Myocyte (in vitro differentiated cells): ENCODE data around the gene BAD. TPM values are rescaled to one million over a fixed set of nuclear protein-coding genes. Genes with fewer than 3 reads are reported as not detected.

Experiments used
- DNase-seq: peaks from one replicate; pipeline ENCODE4 v3.0.0-alpha.2; 2012; ENCODE audit warnings: low read depth
- total RNA-seq: library from RNA; depleted of rRNA; stranded (reverse); fragments of >200 nt; gene quantifications from 2 replicates; pipeline ENCODE4 v1.2.3, GENCODE V29; 2014

The BAD gene
- total RNA-seq, 1 donor from 2014 or later: 89.1 TPM

DNA sequence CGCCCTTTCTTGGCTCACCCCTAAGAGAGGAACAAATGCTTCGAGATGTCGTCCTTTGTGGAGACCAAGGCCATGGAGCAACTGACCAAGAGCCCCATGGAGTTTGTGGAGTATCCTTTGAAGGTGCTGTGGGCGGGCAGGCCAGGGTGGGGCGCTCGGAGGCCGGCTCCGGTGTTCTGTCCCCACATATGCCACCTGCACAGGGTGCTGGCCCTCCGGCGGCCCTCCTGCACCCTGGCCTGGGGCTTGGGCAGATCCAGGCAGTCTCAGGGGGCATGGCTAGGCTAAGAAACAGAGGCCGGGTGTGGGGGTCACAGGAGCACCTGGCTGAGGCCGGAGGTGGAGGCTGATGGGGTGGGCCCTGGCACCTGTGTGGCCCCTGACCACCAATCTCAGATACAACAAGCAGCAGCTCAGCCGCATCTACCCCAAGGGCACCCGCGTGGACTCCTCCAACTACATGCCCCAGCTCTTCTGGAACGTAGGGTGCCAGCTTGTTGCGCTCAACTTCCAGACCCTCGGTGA is 22.8 kb downstream of the BAD start:
- DNase-seq: no peak

DNA sequence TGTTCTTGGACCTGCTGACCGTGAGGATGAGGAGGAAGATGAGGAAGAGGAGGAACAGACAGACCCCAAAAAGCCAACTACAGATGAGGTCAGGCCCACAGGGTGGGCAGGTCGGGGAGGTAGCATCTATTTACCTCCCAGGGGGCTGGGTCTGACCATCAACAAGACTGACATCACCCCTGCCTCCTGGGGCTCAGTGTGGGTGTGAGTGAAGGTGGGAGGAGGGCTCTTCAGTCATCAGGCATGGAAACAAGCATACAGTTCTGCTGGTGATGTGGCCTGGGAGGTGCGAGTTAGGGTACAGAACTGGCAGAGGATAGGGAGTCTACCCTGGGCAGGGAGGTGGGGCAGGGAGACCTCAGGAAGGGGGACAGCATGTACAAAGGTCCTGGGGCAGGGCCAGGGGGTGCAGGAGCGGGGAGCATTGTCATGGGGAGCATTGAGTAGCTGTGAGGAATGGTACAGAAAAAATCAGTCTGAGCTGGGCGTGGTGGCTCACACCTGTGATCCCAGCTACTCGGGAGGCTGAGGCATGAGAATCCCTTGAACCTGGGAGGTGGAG is 24.2 kb downstream of the BAD start:
- no peak for DNase-seq

DNA sequence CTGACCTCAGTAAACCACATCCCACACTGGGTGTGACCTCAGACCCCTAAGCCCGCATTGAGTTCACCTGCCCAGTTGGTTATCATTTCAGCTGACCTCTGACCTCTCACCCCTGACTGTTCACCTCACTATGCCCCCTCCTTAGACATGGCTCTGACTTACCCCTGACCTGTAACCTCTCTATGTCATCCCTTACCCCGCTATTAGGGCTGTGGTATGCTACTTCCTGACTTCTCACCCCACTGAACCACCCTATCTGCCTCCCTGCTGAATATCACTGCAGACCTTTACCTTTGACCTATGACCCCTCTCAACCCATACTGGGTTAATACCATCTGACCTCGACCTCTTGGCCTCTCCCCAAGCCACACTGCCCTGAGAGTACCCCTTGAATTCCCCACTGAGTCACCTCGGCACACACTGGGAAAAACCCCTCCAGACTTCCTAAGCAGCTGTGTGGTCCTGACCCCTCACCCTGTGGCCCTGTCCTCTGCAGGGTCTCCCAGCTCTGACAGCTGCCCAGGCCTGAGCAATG is 24.9 kb downstream of the BAD start:
- DNase-seq: no peak

DNA sequence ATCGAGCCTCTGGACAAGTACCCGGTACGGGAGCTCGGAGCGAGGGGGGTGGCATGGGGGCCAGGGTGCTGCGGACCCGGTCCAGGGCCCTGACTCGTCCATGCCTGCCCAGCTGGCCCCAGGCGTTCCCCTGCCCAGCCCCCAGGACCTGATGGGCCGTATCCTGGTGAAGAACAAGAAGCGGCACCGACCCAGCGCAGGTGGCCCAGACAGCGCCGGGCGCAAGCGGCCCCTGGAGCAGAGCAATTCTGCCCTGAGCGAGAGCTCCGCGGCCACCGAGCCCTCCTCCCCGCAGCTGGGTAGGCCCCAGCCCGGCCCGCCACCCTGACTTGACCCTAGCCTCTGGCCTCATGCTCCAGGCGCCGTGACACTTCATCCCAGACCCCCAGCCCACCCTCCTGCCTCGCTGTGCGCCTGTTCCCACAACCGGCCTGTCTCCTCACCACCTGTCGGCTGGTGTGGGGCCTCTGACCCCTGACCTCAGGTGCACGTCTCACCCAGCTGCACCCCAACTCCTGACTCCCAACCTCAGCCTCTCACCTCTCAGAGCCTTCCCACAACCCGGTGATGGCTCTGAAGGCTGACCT is 25.4 kb downstream of the BAD start:
- no peak for DNase-seq

DNA sequence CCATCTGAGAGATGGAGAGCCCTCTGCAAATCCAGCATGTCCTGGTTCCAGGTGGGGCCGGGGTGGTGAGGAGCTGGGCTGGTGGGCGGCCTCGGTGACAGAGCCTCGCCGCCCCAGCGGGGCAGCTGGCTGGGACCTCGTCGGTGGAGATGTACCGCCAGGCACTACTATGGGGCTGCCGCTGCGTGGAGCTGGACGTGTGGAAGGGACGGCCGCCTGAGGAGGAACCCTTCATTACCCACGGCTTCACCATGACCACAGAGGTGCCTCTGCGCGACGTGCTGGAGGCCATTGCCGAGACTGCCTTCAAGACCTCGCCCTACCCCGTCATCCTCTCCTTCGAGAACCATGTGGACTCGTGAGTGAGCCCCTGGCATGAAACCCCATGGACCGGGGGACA is 26.1 kb downstream of the BAD start:
- DNase-seq: no peak

DNA sequence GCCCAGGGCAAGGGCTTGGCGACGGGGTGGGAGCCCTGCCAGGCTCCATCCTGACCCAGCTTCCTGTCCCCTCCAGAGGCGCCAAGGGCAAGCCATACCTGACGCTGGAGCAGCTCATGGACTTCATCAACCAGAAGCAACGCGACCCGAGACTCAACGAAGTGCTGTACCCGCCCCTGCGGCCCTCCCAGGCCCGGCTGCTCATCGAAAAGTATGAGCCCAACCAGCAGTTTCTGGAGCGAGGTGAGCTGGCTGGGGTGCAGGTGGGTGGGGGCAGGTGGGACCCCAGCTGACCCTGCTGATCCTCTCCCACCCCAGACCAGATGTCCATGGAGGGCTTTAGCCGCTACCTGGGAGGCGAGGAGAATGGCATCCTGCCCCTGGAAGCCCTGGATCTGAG is 28.2 kb downstream of the BAD start:
- DNase-seq: no peak

DNA sequence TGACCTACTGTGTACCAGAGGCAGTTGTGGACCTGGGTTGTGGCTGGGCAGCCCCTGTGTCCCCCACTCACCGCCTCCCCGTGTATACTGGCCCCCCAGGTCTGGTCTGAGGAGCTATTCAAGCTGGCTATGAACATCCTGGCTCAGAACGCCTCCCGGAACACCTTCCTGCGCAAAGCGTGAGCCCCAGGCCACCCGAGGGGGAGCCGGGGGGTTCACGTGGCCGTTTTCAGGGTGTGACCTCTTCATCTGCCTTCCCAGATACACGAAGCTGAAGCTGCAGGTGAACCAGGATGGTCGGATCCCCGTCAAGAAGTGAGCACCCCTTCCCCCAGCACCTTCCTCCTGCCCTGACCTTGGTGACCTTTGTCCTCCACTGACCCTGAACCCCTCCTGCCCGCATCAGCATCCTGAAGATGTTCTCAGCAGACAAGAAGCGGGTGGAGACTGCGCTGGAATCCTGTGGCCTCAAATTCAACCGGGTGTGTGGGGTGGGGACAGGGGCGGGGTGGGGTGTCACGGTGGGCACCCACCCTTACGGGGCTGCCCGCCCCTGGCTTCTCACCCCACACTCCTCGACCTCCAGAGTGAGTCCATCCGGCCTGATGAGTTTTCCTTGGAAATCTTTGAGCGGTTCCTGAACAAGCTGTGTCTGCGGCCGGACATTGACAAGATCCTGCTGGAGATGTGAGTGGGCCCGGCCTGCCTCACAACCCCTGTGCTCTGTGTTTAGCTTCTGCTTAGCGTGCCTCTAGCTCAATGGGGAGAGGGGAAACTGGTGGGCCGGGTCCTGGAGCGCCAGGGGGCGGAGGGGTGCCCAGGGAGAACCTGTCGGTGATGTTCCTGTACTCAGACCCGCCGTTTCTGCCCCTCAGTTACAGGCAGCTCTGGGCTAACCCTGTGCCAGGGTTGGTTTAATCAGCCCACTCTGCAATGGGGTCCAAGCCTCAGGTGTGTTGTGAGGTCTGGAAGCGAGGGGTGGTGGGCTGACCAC is 29.0 kb downstream of the BAD start:
- no peak for DNase-seq

DNA sequence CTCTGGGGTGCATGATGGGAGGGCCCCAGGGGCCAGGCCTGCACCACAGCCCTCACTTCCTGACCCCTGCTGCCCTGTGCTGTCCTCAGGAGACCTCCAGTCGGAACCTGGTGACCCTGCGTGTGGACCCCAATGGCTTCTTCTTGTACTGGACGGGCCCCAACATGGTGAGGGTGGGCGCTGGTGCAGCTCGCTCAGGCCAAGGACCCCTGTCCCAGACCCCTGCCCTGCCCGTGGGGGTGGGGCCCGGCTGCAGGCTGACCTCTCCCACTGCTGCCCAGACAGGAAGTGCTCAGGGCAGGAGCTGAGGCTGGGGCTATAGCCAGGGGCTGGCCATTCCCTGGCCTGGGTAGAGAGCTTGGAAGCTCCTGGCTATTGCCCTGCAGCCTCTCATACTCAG is 30.1 kb downstream of the BAD start:
- no peak for DNase-seq

DNA sequence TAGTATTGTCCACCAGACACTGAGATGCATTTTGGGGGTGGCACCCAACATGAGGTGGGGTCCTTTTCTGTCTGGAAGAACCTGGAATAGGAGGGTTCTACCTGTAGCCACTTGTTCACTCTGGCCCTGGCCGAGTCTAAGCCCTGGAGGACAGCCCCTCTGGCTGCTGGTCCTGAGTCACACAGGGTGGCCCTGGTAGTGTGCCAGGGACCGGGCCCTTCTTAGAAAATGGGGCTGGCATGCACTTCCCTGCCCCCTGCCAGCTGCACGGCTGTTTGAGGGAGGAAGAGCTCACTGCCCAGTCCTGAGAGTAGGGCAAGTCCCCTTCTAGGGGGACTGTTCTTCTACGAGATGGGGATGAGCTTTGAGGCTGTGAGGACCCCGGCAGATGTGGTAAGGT is 31.0 kb downstream of the BAD start:
- peak; percentile 63 for DNase-seq

DNA sequence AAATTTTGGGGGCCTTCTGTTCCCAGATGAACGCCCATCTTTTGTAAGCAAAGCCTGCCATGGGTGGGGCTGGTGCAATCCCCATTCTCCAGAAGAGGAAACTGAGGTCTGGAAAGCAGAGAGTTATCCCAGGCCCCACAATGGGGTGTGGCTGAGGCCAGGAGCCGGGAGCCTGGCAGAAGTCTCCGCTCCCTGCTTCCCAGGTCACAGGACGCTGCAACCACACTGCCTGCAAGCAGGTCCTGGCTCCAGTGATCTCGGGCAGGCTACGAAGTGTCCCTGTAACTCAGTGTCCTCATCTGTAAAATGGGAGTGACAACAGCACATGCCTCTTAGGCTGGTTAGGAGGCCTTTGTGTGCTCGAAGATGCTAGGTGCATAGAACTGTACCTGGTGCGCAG is 31.4 kb downstream of the BAD start:
- DNase-seq: no peak

DNA sequence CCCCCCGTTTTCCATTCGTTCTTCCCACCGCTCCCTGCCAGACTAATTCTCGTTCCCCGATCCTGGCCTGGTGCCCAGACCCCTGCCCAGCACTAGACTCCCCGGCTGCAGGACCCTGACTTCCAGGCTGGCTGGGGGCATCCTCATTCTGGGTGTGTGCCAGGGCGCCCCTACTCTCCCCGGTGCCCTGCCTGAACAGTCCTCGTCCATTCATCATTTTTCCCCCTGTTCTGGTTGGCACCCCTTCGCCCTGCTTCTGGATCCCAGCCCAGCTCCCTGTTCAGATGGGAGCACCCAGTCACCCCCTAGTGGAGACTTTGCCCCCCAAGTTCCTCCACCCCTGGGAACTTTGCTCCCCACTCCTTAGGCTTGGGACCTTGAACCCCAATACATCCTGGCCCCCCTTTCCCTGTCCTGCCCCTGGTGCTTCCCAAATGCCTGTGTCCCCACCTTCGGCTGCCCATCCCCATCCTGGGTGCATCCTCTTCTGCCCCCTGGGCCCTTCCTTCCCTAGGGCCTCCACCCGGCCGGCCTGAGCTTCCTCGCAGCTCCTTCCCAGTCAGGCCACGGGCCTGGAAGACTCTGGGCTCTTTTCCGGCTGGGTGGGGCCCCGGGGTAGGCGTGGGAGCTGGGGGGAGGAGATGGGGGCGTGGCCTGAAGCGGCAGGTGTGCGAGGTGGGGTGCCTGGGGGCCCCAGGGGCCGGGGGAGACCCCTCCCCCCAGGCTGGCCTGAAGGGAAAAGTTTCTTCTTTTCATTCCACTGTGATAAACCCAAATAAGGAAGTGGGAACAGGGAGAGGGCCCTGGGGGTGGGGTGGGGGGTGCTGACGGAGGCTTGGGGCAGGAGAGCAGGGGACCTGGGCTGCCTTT is 32.2 kb downstream of the BAD start:
- peak; percentile 42 for DNase-seq

DNA sequence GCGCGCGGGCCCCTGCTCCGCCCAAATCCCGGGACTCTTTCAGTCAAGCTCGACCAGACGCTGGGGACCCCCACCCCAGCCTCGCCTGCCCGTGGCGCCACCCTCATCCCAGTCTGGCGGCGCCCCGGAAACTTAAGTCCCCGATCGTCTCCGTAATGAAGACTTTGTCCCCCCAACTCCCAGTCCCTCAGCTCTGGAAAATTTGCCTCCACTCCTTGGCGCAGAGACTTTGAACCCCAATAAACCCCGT is 32.8 kb downstream of the BAD start:
- DNase-seq: no peak

DNA sequence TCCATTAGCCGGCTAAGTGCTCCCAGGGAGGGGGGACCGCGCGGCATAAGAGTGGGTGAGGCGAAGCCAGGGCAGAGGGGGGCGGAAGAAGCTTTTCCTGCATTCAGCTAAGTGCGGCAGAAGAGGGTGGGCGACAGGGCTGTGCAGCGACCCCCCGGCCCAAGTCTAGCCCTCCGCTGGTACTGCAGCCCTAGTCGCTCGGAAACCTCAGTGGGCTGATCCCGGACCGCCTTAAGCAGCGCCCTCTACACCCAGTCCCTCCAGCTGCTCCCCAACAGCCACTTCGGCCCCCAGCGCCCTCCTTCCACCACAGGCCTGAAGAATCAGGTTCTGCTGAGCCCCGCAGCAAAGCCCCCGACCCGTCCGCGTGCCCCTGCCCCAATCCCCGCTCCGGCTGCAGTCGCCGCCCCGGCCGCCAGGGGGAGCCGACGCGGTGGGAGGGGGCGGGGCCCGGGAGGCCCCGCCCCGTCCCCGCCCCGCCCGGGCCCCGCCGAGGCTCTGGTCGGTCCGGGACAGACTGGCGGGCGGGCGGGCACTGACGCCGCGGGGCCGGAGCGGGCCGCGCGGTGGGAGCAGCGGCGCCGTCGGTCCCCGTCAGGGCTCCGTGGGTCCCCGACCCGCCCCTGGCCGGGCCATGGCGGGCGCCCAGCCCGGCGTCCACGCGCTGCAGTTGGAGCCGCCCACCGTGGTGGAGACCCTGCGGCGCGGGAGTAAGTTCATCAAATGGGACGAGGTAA is 33.3 kb downstream of the BAD start, which contains the start of gene PLCB3:
PLCB3 (plus strand) TSS at position 515 of the 737 bp plus-strand sequence; CDS start at position 635, 120 bp downstream.
- peak; percentile 54 for DNase-seq

DNA sequence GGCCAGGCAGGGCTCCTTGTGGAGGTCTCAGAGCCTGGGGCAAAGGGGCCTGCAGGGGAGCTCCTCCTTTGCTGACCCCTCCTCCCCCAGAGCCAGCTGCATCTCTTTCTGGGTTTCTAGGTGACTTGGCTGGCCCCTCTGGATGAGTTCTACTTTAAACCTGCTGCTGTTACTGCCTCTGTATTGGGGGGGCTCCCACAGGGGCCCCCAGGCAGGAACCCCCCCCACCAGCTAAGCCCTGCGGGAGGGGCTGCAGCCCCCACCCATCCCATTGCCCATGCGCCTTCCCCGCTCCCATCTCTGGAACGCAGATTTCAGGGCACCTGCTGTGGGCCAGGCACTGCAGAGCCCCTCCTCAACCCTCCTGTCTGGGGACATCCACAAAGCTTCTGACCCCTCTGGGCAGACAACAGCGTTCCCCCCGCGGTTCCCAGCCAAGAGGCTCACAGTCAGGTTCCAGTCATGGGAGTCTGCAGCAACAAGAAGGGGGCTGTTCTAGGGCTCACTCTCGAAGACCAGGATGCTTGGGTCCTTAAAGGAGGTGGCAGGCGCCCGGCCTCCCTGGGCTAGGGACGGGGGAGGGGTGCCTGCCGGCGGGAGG is 34.0 kb downstream of the BAD start:
- no peak for DNase-seq

DNA sequence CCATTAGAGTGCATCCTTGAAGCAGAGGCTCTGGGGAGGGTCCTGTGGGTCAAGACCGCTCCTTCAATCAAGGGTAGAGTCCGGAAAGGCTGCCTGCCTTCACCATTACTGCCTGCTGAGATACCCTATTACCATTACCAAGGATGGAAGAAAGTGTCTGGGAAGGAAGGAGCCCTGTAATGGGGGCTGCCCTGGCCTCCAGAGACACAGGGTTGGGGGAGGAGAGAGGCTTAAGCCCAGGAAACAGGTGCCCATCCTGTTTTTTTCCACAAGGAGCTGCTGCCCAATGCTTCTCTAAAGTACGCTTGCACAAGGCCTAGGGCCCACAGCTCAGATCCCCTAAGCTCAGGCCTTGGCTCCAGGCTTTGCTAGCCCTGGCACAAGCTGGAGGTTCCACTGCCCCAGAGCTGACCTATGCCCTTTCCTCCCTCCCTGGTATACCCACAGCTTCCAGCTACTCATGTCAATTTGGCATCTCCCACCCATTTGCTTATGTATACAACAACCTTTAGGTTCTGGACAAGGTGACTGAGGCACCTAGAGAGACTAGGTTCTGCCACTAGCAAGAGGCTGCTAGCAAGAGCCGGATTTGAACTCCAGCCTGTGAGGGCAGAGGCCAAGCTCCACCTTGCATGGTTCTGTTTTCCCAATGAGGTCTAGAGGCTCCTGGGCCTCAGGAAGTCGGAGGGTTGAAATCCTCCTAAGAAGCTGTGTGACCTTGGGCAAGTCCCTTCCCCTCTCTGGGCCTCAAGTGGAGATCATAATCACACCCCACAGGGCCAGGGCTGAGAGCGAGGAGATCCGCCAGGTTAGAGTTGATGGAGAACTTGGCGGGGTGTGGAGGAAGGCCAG is 34.7 kb downstream of the BAD start:
- no peak for DNase-seq

DNA sequence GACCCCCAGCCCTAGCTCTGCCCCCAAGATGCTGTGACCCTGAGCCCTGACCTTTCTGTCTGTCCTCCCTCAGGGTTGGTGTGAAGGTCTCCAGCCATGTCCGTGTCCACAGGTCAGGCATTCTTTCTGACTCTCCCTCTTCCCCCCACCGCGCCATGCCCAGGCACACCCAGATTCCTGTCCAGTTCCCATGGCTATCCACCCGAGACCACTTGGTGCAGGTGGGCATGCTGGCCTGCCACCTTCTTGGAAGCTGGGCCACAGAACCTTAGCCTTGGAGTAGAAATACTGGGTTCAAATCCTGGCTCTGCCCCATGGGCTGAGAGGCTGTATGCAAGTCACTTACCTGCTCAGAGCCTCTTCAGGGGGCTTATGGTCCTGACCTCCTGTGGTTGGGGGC is 35.4 kb downstream of the BAD start:
- no peak for DNase-seq

DNA sequence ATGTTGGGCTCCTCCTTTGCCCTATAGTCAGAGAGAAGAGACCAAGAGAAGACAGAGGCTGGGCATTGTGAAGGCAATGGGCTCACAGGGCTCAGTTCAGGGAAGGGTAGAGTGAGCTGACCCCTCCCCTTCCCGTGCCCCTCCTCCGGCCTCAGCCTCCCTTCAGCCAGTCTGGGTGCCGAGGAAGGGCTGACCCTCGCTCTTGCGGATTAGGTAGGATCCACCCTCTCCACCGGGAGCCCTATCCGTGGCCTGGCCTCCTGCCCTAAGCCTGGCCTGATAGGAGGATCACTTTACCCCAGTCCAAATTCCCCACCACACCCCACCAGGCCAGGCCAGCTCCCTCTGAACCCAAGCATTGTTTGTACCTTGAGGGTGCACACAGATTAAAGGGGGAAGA is 35.9 kb downstream of the BAD start:
- no peak for DNase-seq

DNA sequence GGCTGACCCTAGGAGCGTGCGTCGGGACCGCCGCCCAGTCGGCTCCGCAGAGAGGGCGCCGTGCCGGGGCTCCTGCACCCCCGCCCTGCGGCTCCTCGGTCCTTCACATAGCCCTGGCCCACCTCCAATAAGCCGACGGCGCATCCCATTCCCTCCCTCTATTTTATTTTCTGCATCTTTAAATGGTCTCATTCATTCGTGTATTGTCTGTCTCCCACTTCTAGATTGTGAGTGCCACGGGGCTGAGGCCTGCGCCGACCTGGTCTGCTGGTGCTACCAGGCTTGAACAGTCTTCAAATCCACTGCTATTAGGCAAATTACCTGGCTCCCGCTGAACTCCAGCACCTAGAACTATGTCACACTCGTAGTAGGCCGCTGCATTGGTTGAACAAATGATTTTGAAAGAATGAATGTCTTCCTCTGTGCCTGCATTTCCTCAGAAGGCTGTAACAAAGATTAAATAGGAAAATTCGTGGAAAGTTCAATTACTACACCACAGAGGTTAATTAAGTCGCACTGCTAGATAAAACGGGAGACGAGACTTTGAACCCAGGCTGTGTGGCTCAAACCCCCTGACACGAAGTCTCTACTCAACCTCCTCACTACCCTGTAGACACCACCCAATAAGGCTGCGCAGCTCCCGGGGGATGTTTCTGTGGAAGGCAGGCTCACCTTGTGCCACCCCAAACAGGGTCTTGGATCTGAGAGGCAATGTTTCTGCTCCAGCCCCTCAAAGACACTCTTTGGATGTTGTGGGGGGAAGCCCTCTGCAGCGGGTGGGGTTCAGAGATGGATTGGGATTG is 36.5 kb downstream of the BAD start:
- DNase-seq: no peak
